Breast epithelium (tissue), 4 donors: ENCODE results near the gene LINGO4. TPM values are rescaled to one million over a fixed set of nuclear protein-coding genes. Genes with fewer than 3 reads are reported as not detected.

ENCODE experiments used
- DNase-seq, 2 donors: peaks; one replicate each; pipeline ENCODE4 v3.0.0-alpha.2; 2019; ENCODE audit warnings: low spot score in 2 of 2
- H3K27ac ChIP-seq, 2 donors: fragments of 200-600 bp; sonication (generic) in 1 of 2; one replicate each; pipeline ENCODE4 v1.5.1; 2016 to 2019; ENCODE audit warnings: mild to moderate bottlenecking in 1 of 2
- H3K27me3 ChIP-seq, 2 donors: fragments of 200-600 bp; sonication (generic) in 1 of 2; one replicate each; pipeline versions ENCODE4 v1.5.1 to v1.6.0; 2017 to 2019; ENCODE audit warnings: control low read depth in 1 of 2, mild to moderate bottlenecking in 1 of 2
- H3K36me3 ChIP-seq: fragments of 200-600 bp; one replicate; pipeline ENCODE4 v1.5.1; 2019
- H3K4me1 ChIP-seq, 2 donors: fragments of 200-600 bp; sonication (generic); one replicate each; pipeline ENCODE4 v1.5.1; 2016 to 2019; ENCODE audit warnings: control low read depth in 1 of 2
- H3K4me3 ChIP-seq, 3 donors: fragments of 200-600 bp; sonication (generic); 1 replicate in 2 of 3; 2 replicates in 1 of 3; pipeline ENCODE4 v1.5.1; 2016 to 2019; ENCODE audit warnings: mild to moderate bottlenecking in 3 of 3, moderate library complexity in 2 of 3
- H3K9me3 ChIP-seq, 2 donors: fragments of 200-600 bp; sonication (generic) in 1 of 2; one replicate each; pipeline ENCODE4 v1.5.1; 2016 to 2019; ENCODE audit warnings: control low read depth in 1 of 2
- CTCF ChIP-seq, 3 donors: fragments of 450-650 bp; IDR thresholded peaks; one replicate each; pipeline ENCODE4 v1.5.1; 2016 to 2017; ENCODE audit warnings: antibody characterized with exemption in 3 of 3, mild to moderate bottlenecking in 3 of 3, moderate library complexity in 3 of 3
- POLR2A ChIP-seq: fragments of 450-650 bp; IDR thresholded peaks from one replicate; pipeline ENCODE4 v1.6.1; 2016; ENCODE audit warnings: antibody characterized with exemption, mild to moderate bottlenecking, moderate library complexity
- POLR2AphosphoS5 ChIP-seq, 3 donors: sonication (generic); formaldehyde crosslinking; IDR thresholded peaks; one replicate each; pipeline ENCODE4 v1.6.1; 2017; ENCODE audit warnings: antibody characterized with exemption in 3 of 3
- intact Hi-C: fragments of 100-400 bp; cut with DNase I; formaldehyde crosslinking; loops from one replicate; pipeline ENCODE4 v1.15.1; 2023; ENCODE audit warnings: low total_unique reads
- total RNA-seq, 3 donors: library from RNA; depleted of rRNA; stranded (reverse); fragments of >200 nt; gene quantifications; one replicate each; pipeline ENCODE4 v1.1.0, GENCODE V29; 2016

LINGO4 gene
- total RNA-seq, 3 donors from 2014 or later: 0.16 to 0.88 (median 0.33) TPM

GRCh38 chr1:151819976-151820623 is 14.9 kb upstream of the LINGO4 start:
- no peaks in the 10 kb centered on the region for H3K9me3 ChIP-seq
- no peaks in the 10 kb centered on the region for H3K36me3 ChIP-seq
- H3K27me3 ChIP-seq: no peaks in the 10 kb centered on the region
- no peak for DNase-seq
- no peak for TF ChIP-seq CTCF (IDR thresholded peaks at IDR 0.05)
- TF ChIP-seq POLR2AphosphoS5 (IDR thresholded peaks at IDR 0.05): no peak
- TF ChIP-seq POLR2A: no peak
- no peaks in the 10 kb centered on the region for H3K4me1 ChIP-seq
- intact Hi-C loops: no loop called here
- H3K27ac ChIP-seq: peak overlapping the region; percentile 17 to 27
- H3K4me3 ChIP-seq: no peak overlapping the region

- no peaks in the 10 kb centered on the region for H3K36me3 ChIP-seq
- intact Hi-C loops: no loop called here
- TF ChIP-seq CTCF (IDR thresholded peaks at IDR 0.05) (no peak), POLR2A (no peak), POLR2AphosphoS5 (IDR thresholded peaks at IDR 0.05) (no peak)
- H3K4me3 ChIP-seq: no peak overlapping the region
- no peaks in the 10 kb centered on the region for H3K4me1 ChIP-seq
- no peaks in the 10 kb centered on the region for H3K27me3 ChIP-seq
- H3K27ac ChIP-seq: peak overlapping the region in 1 of 2 donors; percentile 27
- DNase-seq: no peak
- H3K9me3 ChIP-seq: no peaks in the 10 kb centered on the region
Observed at GRCh38 chr1:151819227-151819835, 14.1 kb upstream of the LINGO4 start.

- H3K9me3 ChIP-seq: no peaks in the 10 kb centered on the region
- intact Hi-C loops: no loop called here
Observed at GRCh38 chr1:151817353-151817730, 12.1 kb upstream of the LINGO4 start.

GRCh38 chr1:151816548-151817352 is 11.5 kb upstream of the LINGO4 start:
- no peaks in the 10 kb centered on the region for H3K9me3 ChIP-seq
- intact Hi-C loops: no loop called here
- no peaks in the 10 kb centered on the region for H3K36me3 ChIP-seq
- no peak overlapping the region for H3K4me3 ChIP-seq
- no peaks in the 10 kb centered on the region for H3K4me1 ChIP-seq
- no peak overlapping the region for H3K27ac ChIP-seq
- no peak for DNase-seq
- no peaks in the 10 kb centered on the region for H3K27me3 ChIP-seq
- TF ChIP-seq CTCF (IDR thresholded peaks at IDR 0.05) (no peak), POLR2A (no peak), POLR2AphosphoS5 (IDR thresholded peaks at IDR 0.05) (no peak)

More at GRCh38 chr1:151817353-151817730, 12.1 kb upstream of the LINGO4 start:
- no peaks in the 10 kb centered on the region for H3K36me3 ChIP-seq
- DNase-seq: no peak
- TF ChIP-seq POLR2AphosphoS5 (IDR thresholded peaks at IDR 0.05) (no peak), CTCF (IDR thresholded peaks at IDR 0.05) (no peak), POLR2A (no peak)
- H3K27me3 ChIP-seq: no peaks in the 10 kb centered on the region
- H3K27ac ChIP-seq: no peak overlapping the region
- no peaks in the 10 kb centered on the region for H3K4me1 ChIP-seq
- H3K4me3 ChIP-seq: no peak overlapping the region
